Activated CD4-positive, alpha-beta T cell treated with anti-CD3 and anti-CD28 coated beads, Interleukin-2, amount 50 U/mL, for 4 hours (primary cell): Measurements from ENCODE around the gene KCNG2.

ENCODE experiments used
- DNase-seq, 2 experiments: peaks; one replicate each; pipeline ENCODE4 v3.0.0-alpha.2; 2020

The KCNG2 gene

GRCh38 chr18:79896738-79897137 is 99.0 kb downstream of the KCNG2 start:
- DNase-seq = no peak

DNA sequence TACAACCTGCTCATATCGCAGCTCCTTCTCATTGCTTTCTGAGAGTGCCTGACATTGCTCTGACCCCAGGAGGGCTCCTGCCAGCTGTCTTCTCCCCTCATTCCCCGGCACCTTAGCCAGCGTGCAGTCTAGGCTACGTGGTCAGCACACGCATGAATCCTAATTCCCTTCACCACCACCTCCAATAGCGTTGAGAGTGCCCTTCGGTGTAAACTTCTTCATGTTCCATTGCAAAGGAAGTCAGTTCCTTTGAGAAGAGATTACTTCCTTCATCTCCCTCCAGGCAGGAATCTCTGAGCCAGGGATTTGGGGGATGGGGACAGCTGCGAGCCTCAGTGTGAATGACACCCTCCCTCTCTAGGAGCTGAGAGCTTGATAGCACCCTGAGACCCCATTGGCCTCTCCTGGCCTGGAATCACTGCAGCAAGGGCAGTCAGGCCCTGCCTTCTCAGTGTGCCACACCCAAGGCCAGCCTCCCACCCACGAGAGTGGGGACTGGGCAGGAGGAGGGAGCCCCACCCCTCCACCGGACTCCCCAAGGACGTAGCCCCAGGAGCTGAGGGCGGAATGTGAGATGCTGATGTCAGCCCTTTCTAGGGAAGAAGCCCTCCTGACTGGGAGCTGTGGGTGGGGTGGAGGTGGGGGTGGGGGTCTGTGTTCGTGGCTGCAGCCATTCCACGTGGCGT is 100.3 kb downstream of the KCNG2 start:
- no peak for DNase-seq

DNA sequence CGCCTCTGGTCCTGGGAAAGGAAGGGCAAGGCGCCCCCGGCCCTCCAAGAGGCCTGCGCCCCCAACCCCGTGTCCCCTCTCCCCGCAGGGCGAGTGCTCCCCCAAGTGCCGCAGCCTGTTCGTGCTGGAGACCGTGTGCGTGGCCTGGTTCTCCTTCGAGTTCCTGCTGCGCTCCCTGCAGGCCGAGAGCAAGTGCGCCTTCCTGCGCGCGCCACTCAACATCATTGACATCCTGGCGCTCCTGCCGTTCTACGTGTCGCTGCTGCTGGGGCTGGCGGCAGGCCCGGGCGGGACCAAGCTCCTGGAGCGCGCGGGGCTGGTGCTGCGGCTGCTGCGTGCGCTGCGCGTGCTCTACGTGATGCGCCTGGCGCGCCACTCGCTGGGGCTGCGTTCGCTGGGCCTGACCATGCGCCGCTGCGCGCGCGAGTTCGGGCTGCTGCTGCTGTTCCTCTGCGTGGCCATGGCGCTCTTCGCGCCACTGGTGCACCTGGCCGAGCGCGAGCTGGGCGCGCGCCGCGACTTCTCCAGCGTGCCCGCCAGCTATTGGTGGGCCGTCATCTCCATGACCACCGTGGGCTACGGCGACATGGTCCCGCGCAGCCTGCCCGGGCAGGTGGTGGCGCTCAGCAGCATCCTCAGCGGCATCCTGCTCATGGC is 101.3 kb downstream of the KCNG2 start:
- DNase-seq = no peak

GRCh38 chr18:79899609-79900445 is 102.1 kb downstream of the KCNG2 start:
- DNase-seq = no peak

DNA sequence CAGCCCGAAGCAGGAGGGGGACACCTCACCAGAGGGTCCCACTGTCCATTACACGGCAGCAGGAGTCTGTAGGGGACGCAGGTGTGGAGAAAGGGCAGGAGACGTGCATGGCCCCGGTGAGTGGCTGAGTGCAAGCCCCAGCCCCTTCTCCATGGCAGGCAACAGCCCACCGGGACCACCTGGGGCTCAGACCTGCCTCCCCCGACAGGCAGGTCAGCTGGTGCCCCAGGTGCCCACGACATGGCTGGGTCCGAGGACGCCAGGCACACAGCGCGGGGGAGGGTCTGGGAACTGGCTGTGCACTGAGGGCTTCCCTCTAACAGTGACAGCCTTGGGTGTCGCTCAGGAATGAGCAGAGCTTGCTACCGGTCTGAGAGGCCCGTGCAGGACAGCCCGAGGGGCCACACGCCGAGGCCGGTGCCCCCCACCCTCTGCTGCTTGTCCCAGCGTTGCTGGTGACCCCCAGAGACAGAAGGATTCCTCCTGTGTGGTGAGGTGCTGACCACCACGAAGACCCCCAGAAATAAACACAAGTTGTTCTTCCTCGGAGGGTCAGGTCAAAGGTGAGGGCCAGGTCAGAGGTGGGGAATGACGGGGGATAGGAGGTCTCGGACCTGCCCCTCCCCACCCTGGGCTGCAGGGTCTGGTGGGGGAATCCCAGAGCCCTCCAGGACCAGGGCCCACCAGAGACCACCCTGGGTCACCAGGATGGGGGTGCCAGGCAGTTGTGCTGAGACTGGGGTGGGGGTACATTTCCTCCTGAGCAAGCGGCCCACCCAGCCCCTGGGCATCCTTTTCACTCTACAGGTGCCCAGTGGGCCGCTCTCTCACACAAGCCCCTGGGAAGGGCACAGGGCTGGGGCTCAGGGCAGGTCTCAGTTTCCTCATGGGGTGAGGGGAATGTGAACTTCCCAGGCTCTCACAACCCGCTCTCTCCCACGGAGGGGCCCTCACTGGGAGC is 103.2 kb downstream of the KCNG2 start:
- DNase-seq = no peak

DNA sequence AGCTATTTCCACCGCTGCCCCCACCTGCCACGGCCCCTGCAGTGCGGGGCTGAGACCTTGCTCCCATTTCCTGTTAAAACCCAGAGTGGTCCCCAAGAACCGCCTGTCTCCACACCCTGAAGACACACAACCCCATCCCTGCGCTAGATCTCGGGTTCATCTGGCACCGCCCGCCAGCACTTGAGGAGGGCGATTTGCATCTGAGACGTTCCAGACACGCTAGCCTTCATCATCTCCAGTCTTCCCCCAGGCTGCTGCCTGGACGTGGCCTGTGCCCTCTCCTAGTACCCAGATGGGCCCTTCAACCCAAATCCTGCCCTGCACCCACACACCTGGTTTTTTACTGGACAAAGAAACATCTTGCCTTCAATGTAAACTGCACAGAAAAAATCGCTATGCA is 103.9 kb downstream of the KCNG2 start:
- no peak for DNase-seq

DNA sequence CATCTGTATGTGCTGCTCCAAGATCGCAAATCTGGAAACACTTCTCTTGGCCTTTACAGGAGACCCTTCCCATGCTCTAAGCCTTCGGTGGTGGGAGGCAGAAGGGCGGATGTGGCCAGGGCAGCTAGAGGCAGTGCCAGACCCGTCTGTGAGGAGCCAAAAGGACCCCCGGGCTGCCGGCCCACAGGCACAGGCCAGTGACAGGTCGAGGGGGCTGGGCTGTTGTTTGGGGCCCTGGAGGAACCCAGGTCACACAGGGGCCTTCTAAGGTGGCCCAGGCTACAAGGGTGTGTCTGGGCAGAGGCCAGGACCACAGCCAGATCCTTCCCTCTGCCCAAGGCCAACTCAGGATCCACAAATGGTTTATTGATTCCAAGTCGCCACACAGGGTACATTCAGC is 104.3 kb downstream of the KCNG2 start:
- no peak for DNase-seq

DNA sequence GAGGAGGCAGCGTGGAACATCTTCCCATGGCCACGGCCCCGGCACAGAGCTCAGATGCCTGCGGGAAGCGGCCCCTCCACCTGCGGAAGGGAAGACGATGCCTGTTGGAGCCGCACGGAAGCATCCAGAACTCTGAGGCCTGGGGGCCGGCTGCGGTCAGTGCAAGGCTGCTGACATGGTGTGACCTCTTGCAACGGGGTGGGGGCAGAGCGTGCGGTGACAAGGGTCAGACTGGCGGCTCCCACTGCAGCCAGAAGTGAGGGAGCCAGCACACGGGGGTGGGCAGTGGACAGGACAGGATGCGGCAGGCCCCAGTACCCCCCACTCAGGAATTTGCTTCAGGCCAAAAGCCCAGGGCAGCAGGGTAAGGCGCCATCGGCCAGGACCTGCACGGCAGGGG is 104.9 kb downstream of the KCNG2 start:
- no peak for DNase-seq

DNA sequence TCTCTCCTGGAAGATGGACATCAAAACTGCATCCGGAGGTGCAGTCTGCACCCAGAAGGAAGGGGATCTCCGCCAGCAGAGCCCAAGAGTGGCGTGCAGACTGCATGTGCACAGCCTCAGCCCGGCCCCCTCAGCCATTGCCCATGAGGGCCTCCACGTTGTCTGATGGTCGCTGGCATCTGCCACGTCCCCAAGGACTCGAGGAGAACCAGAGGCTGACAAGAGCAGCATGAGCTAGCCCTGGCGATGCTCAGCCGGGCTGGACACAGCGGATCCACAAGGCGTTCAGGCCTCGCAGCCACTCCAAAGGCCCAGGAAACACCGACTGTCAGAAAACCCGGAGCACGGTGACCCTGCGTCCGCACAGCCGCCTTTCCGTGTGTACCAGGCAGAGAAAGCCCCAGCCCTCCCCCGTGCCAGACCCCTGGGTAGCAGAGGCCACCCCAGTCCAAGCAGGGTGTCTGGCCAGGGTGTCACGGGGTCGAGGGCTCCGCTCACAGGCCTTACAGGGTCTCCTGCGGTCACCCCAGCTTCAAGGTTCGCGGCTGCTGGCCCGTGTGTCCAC is 105.4 kb downstream of the KCNG2 start:
- DNase-seq = no peak

DNA sequence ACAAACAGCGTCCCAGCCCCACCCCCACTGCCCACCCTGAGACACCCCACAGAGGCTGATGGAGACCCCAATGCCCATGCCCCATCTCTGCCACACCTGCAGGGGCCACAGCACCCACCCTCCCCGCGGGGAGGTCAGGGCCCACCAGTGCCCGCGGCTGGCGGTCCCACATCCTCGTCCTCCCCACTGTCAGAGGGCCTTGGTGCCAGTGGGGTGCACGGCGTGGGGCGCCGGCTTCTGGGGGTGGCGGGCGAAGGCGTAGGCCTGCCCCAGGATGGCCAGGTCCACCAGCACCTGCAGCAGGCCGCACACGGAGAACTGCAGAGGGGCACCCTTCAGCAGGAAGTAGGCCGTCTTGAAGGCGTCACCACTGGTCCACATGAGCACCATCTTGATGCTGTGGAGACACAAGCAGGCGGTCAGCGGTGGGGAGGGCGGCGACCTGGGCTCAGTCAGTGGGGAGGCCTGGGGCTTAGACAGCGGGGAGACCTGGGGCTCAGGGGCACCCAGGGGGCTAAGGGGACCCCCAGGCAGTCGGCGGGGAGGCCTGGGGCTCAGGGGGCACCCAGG is 106.1 kb downstream of the KCNG2 start:
- DNase-seq = no peak

GRCh38 chr18:79904357-79905147 is 106.8 kb downstream of the KCNG2 start:
- DNase-seq = no peak

DNA sequence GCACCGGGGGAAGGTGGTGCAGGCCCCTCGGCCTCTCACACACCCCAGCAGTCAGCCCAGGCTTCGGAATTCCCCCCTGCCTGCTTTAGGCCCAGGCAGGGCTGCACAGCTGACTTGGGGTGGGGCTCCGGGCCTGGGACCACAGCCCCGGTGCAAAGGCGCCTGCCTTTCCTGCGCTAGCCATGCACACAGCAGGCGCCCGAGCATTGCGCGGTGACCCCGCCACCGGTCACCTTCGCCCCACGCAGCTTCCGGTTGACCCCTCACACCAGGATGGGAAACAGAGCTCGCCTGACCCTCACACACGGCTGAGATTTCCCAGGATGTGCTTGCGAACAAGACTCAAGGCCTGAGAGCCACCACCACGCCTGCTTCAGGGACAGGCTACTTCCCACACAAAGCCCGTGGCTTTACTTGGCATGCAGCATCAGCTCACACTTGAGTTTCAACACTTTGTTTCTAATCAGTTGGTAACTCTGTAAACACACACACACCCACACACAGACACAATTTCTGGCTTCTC is 107.7 kb downstream of the KCNG2 start:
- DNase-seq = no peak

DNA sequence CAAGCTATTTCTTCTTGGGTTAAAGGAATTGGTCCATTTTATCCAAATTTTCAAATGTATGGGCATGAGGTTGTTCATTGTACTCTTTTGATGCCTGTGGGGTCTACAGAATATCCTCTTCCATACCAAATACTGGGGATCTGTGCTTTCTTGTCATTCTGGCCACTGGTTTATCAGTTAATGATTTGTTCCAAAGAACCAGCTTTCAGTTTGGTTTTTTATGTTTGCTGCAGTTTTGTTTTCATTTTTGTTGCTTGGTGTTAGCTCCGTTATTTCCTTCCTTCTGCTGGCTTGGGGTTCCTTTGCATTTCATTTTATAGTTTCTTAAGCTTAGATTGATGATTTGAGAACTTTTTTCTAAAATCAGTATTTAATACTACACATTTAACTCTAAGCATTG is 108.3 kb downstream of the KCNG2 start:
- no peak for DNase-seq

GRCh38 chr18:79906706-79907105 is 109.0 kb downstream of the KCNG2 start:
- no peak for DNase-seq

- no peak for DNase-seq
Measured at GRCh38 chr18:79910563-79911343, 113.0 kb downstream of the KCNG2 start.

GRCh38 chr18:79911344-79912270 is 113.9 kb downstream of the KCNG2 start:
- no peak for DNase-seq

GRCh38 chr18:79912409-79912991 is 114.8 kb downstream of the KCNG2 start:
- peak; percentile 8 to 12 for DNase-seq
